Keratinocyte (primary cell): Measurements from ENCODE around the gene POLD2. TPM values are rescaled to one million over a fixed set of nuclear protein-coding genes. Genes with fewer than 3 reads are reported as not detected.

ENCODE experiments used
- DNase-seq: peaks from one replicate; pipeline ENCODE4 v3.0.0-alpha.2; 2011; ENCODE audit warnings: low read depth, missing footprints, low spot score
- FAIRE-seq: peaks from 2 replicates; lab custom pipeline; 2011; peaks lifted over from hg19 to GRCh38; lab: Jason Lieb, UNC
- H2AFZ ChIP-seq: 2 replicates; pipeline ENCODE4 v1.6.0; 2012; ENCODE audit warnings: low read length, control low read depth, inconsistent platforms; ENCODE audit not compliant: control insufficient read depth
- H3K27ac ChIP-seq: 2 replicates; pipeline ENCODE4 v1.5.1; 2011; ENCODE audit warnings: low read length; ENCODE audit not compliant: control insufficient read depth, insufficient read depth
- H3K27me3 ChIP-seq: 3 replicates; pipeline ENCODE4 v1.6.0; 2011; ENCODE audit warnings: low read length; ENCODE audit not compliant: control insufficient read depth, insufficient read depth; ENCODE audit errors: extremely low read depth
- H3K36me3 ChIP-seq, 2 experiments: 2 replicates in 1 of 2; 3 replicates in 1 of 2; pipeline ENCODE4 v1.5.1; 2011; ENCODE audit warnings: low read length in 2 of 2, mild to moderate bottlenecking in 1 of 2; ENCODE audit not compliant: control insufficient read depth in 2 of 2, insufficient read depth in 2 of 2; ENCODE audit errors: extremely low read depth in 1 of 2
- H3K4me1 ChIP-seq: 3 replicates; pipeline ENCODE4 v1.5.1; 2011; ENCODE audit warnings: low read length; ENCODE audit not compliant: control insufficient read depth, insufficient read depth; ENCODE audit errors: extremely low read depth
- H3K4me2 ChIP-seq: 3 replicates; pipeline ENCODE4 v1.6.0; 2011; ENCODE audit warnings: low read depth, low read length; ENCODE audit not compliant: control insufficient read depth, insufficient read depth; ENCODE audit errors: extremely low read depth
- H3K4me3 ChIP-seq, 3 experiments: fragments of 200-600 bp in 1 of 3; sonication (generic) in 1 of 3; 2 replicates in 2 of 3; 3 replicates in 1 of 3; pipeline ENCODE4 v1.5.1; 2011 to 2016; ENCODE audit warnings: low read length in 3 of 3, mild to moderate bottlenecking in 3 of 3, control low read depth in 2 of 3, inconsistent platforms in 1 of 3, low read depth in 1 of 3, mixed read lengths in 1 of 3, mixed run types in 1 of 3, moderate library complexity in 1 of 3; ENCODE audit not compliant: control insufficient read depth in 2 of 3, insufficient read depth in 2 of 3; ENCODE audit errors: extremely low read depth in 1 of 3
- H3K79me2 ChIP-seq: 2 replicates; pipeline ENCODE4 v1.6.0; 2012; ENCODE audit warnings: low read length; ENCODE audit not compliant: control insufficient read depth, insufficient read depth
- H3K9ac ChIP-seq: 3 replicates; pipeline ENCODE4 v1.6.0; 2011; ENCODE audit warnings: low read length; ENCODE audit not compliant: control insufficient read depth, insufficient read depth; ENCODE audit errors: extremely low read depth
- H3K9me1 ChIP-seq: 3 replicates; pipeline ENCODE4 v1.6.0; 2011; ENCODE audit warnings: low read length; ENCODE audit not compliant: control insufficient read depth, insufficient read depth; ENCODE audit errors: extremely low read depth
- H3K9me3 ChIP-seq: 2 replicates; pipeline ENCODE4 v1.5.1; 2012; ENCODE audit warnings: low read depth, low read length; ENCODE audit not compliant: control insufficient read depth
- H4K20me1 ChIP-seq: 3 replicates; pipeline ENCODE4 v1.6.0; 2011; ENCODE audit warnings: low read length; ENCODE audit not compliant: control insufficient read depth, insufficient read depth; ENCODE audit errors: extremely low read depth
- CTCF ChIP-seq, 3 experiments: IDR thresholded peaks in 1 of 3; conservative IDR thresholded peaks in 1 of 3; optimal IDR thresholded peaks in 1 of 3; 2 replicates in 2 of 3; 3 replicates in 1 of 3; pipeline versions ENCODE3 to v1.5.1; 2011; ENCODE audit warnings: low read length in 3 of 3, mild to moderate bottlenecking in 3 of 3, moderate library complexity in 2 of 3, control low read depth in 1 of 3, inconsistent platforms in 1 of 3; ENCODE audit not compliant: insufficient read depth in 2 of 3; ENCODE audit errors: extremely low read depth in 1 of 3
- EZH2 ChIP-seq: IDR thresholded peaks from one replicate; pipeline ENCODE4 v1.6.1; 2012; ENCODE audit warnings: inconsistent platforms, mild to moderate bottlenecking, low read length, moderate library complexity
- dilution Hi-C: fragments of 300-500 bp; cut with MboI; formaldehyde crosslinking; loops from one replicate; pipeline ENCODE4 v1.7.0; 2020; ENCODE audit warnings: low sequenced_read_pairs; ENCODE audit not compliant: extremely low pct_ligation_motif_present
- polyA plus RNA-seq, 5 experiments: library from polyadenylated mRNA; depleted of rRNA in 3 of 5; stranded (reverse) in 3 of 5; stranded (forward) in 1 of 5; unstranded in 1 of 5; fragments of >200 nt; gene quantifications; 1 replicate in 1 of 5; 2 replicates in 3 of 5; 3 replicates in 1 of 5; pipeline versions ENCODE4 v1.2.1 to v1.2.3, GENCODE V29; 2011 to 2012; ENCODE audit warnings: missing spikeins in 2 of 5, low read depth in 1 of 5, low replicate concordance in 1 of 5

The POLD2 gene
- polyA plus RNA-seq, 1 donor (not counting 4 experiments of a cell fraction or from before 2014, with no cell fraction given) = 158 TPM

- Histone ChIP-seq H3K4me2 (no peak overlapping the region), H3K79me2 (no peaks in the 10 kb centered on the region), H3K27ac (no peak overlapping the region), H4K20me1 (no peaks in the 10 kb centered on the region), H3K4me3 (no peak overlapping the region), H3K9me3 (no peaks in the 10 kb centered on the region), H3K4me1 (no peaks in the 10 kb centered on the region), H3K9me1 (no peaks in the 10 kb centered on the region), H3K27me3 (peaks cover 9% of the 10 kb centered on the region), H2AFZ (no peak overlapping the region), H3K36me3 (no peaks in the 10 kb centered on the region), H3K9ac (no peak overlapping the region)
- no peak for TF ChIP-seq CTCF (optimal IDR thresholded peaks at IDR 0.05 in 1 of 3, IDR thresholded peaks at IDR 0.05 in 1 of 3, conservative IDR thresholded peaks at IDR 0.05 in 1 of 3; ENCODE audit: extremely low read depth in 1 of 3, insufficient read depth in 2 of 3, low read length in 3 of 3)
- no peak for TF ChIP-seq EZH2
- no peak for FAIRE-seq
- DNase-seq = no peak
- dilution Hi-C loops = no loop called here
Measured at GRCh38 chr7:44136731-44137130, 13.4 kb upstream of the POLD2 start.

DNA sequence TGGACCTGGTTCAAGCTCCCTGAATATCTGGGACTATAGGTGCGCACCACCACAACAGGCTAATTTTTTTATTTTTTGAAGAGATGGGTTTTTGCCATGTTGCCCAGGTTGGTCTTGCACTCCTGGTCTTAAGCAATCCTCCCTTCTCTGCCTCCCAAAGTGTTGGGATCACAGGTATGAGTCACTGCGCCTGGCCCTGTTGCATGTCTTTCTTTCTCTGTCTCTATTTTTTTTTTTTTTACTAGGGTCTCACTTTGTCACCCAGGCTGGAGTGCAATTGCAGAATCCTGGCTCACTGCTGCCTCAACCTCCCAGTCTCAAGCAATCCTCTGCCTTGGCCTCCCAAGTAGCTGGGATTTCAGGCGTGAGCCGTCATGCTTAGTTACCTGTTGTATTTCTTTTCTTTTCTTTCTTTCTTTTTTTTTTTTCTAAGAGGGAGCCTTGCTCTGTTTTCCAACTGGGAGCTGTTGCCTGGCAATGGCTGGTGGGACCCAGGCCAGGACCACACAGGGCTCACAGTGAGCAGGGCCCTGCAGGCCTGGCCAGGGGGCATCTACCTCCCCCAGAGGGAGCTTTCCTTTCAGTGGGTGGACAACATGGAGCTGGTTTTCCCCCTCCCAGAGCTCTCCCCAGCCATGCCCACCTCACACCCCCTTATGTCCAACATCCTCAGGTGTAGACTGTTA is 11.7 kb upstream of the POLD2 start:
- dilution Hi-C loops = no loop called here

More for the DNA sequence above, 11.7 kb upstream of the POLD2 start:
- no peaks in the 10 kb centered on the region for H4K20me1 ChIP-seq
- peaks cover 6% of the 10 kb centered on the region for H3K27me3 ChIP-seq
- no peaks in the 10 kb centered on the region for H3K36me3 ChIP-seq
- H3K79me2 ChIP-seq = no peaks in the 10 kb centered on the region
- H3K4me3 ChIP-seq = no peak overlapping the region
- H3K9me1 ChIP-seq = no peaks in the 10 kb centered on the region
- no peak overlapping the region for H2AFZ ChIP-seq
- no peak overlapping the region for H3K4me2 ChIP-seq
- no peak overlapping the region for H3K27ac ChIP-seq
- H3K4me1 ChIP-seq = no peaks in the 10 kb centered on the region
- no peak overlapping the region for H3K9ac ChIP-seq
- no peak for DNase-seq
- FAIRE-seq = no peak
- H3K9me3 ChIP-seq = no peaks in the 10 kb centered on the region
- TF ChIP-seq EZH2 = no peak
- TF ChIP-seq CTCF (optimal IDR thresholded peaks at IDR 0.05 in 1 of 3, IDR thresholded peaks at IDR 0.05 in 1 of 3, conservative IDR thresholded peaks at IDR 0.05 in 1 of 3; ENCODE audit: extremely low read depth in 1 of 3, insufficient read depth in 2 of 3, low read length in 3 of 3) = no peak
